ENCODE data around the gene MCTP1.

- TF ChIP-seq CTCF (IDR thresholded peaks at IDR 0.05; ENCODE audit: low read length), result no peak
- no peak for TF ChIP-seq EZH2 (optimal IDR thresholded peaks at IDR 0.05; ENCODE audit: low read depth, low read length)
Observed at GRCh38 chr5:95280401-95281095, 4.3 kb downstream of the MCTP1 start.

Data from MM.1S (cell line).